Kidney epithelial cell (primary cell): Measurements from ENCODE around the gene ADAMTS16. TPM values are rescaled to one million over a fixed set of nuclear protein-coding genes. Genes with fewer than 3 reads are reported as not detected.

Source experiments
- DNase-seq: peaks from one replicate; pipeline ENCODE4 v3.0.0-alpha.2; 2010; ENCODE audit warnings: low read depth
- H3K27me3 ChIP-seq: 2 replicates; pipeline ENCODE4 v1.6.0; 2011; ENCODE audit warnings: low read length; ENCODE audit not compliant: control insufficient read depth, insufficient read depth
- H3K36me3 ChIP-seq: 2 replicates; pipeline ENCODE4 v1.5.1; 2011; ENCODE audit warnings: low read length; ENCODE audit not compliant: control insufficient read depth, insufficient read depth
- H3K4me3 ChIP-seq: 2 replicates; pipeline ENCODE4 v1.5.1; 2011; ENCODE audit warnings: low read depth, mild to moderate bottlenecking, control low read depth, low read length
- CTCF ChIP-seq: IDR thresholded peaks from 2 replicates; pipeline ENCODE4 v1.5.1; 2011; ENCODE audit warnings: mild to moderate bottlenecking, moderate library complexity, low read length, control low read depth, inconsistent platforms; ENCODE audit not compliant: insufficient read depth, poor library complexity, severe bottlenecking
- total RNA-seq: library from RNA; depleted of rRNA; stranded (reverse); fragments of >200 nt; gene quantifications from 2 replicates; pipeline ENCODE4 v1.2.3, GENCODE V29; 2015

ADAMTS16 gene
- total RNA-seq, 1 donor from 2014 or later: 1.8 TPM

- no peaks in the 10 kb centered on the region for H3K27me3 ChIP-seq
Measured at GRCh38 chr5:5294429-5294828, 154.3 kb downstream of the ADAMTS16 start.

GRCh38 chr5:5295351-5295750 is 155.2 kb downstream of the ADAMTS16 start:
- Histone ChIP-seq H3K36me3 (no peaks in the 10 kb centered on the region), H3K27me3 (no peaks in the 10 kb centered on the region), H3K4me3 (no peak overlapping the region)
- DNase-seq: no peak
- no peak for TF ChIP-seq CTCF

More at GRCh38 chr5:5294429-5294828, 154.3 kb downstream of the ADAMTS16 start:
- no peak for TF ChIP-seq CTCF
- no peak for DNase-seq
- Histone ChIP-seq H3K36me3 (no peaks in the 10 kb centered on the region), H3K4me3 (no peak overlapping the region)

- no peak for DNase-seq
- Histone ChIP-seq H3K4me3 (no peak overlapping the region), H3K36me3 (no peaks in the 10 kb centered on the region), H3K27me3 (no peaks in the 10 kb centered on the region)
- no peak for TF ChIP-seq CTCF
Measured at GRCh38 chr5:5296051-5296450, 155.9 kb downstream of the ADAMTS16 start.

- H3K4me3 ChIP-seq: no peak overlapping the region
- no peak for TF ChIP-seq CTCF
- H3K27me3 ChIP-seq: no peaks in the 10 kb centered on the region
- H3K36me3 ChIP-seq: no peaks in the 10 kb centered on the region
- no peak for DNase-seq
Measured at GRCh38 chr5:5297432-5298067, 157.4 kb downstream of the ADAMTS16 start.

GRCh38 chr5:5298068-5298633 is 158.0 kb downstream of the ADAMTS16 start:
- DNase-seq: no peak
- TF ChIP-seq CTCF: no peak
- no peaks in the 10 kb centered on the region for H3K36me3 ChIP-seq
- no peaks in the 10 kb centered on the region for H3K27me3 ChIP-seq
- H3K4me3 ChIP-seq: no peak overlapping the region
